Measurements from ENCODE around the gene SCFD2. TPM values are rescaled to one million over a fixed set of nuclear protein-coding genes. Genes with fewer than 3 reads are reported as not detected.

Gene SCFD2
- total RNA-seq, 1 donor from 2014 or later, result 11.9 TPM

- TF ChIP-seq EZH2 (IDR thresholded peaks at IDR 0.05; ENCODE audit: insufficient read depth, low read length), result no peak
- TF ChIP-seq CTCF (IDR thresholded peaks at IDR 0.05; ENCODE audit: insufficient read depth, low read depth, low read length), result no peak
- Histone ChIP-seq H4K20me1 (ENCODE audit: insufficient read depth, low read length) (no peaks in the 10 kb centered on the region), H3K27me3 (ENCODE audit: insufficient read depth, low read length) (no peaks in the 10 kb centered on the region), H3K36me3 (ENCODE audit: insufficient read depth, low read length) (no peaks in the 10 kb centered on the region), H2AFZ (ENCODE audit: low read depth, low read length) (no peak overlapping the region), H3K4me2 (ENCODE audit: low read length) (no peak overlapping the region), H3K27ac (ENCODE audit: low read depth, low read length) (no peak overlapping the region), H3K4me3 (ENCODE audit: insufficient read depth, low read depth, low read length) (no peak overlapping the region), H3K9ac (ENCODE audit: low read length) (no peak overlapping the region), H3K9me3 (ENCODE audit: insufficient read depth, low read depth, low read length) (no peaks in the 10 kb centered on the region), H3K79me2 (ENCODE audit: insufficient read depth, low read length) (no peaks in the 10 kb centered on the region), H3K4me1 (ENCODE audit: insufficient read depth, low read length) (peaks cover 12% of the 10 kb centered on the region)
- Mint-ChIP-seq H3K4me3 (ENCODE audit: unreplicated experiment) (no peak overlapping the region), H3K27ac (ENCODE audit: unreplicated experiment) (no peak overlapping the region), H3K36me3 (ENCODE audit: low read depth, unreplicated experiment) (no peaks in the 10 kb centered on the region), H3K9me3 (ENCODE audit: unreplicated experiment) (peaks cover 3% of the 10 kb centered on the region), H3K27me3 (ENCODE audit: low read depth, unreplicated experiment) (no peaks in the 10 kb centered on the region), H3K4me1 (ENCODE audit: low read depth, unreplicated experiment) (peaks cover 35% of the 10 kb centered on the region)
- no peak for FAIRE-seq
- DNase-seq (ENCODE audit: low read depth), result no peak
Measured at GRCh38 chr4:52823702-52824092, 542.2 kb downstream of the SCFD2 start.

Other genes with a start within 250 kb of the SCFD2 start
- 45.4 and 50.9 TPM in 2 replicates for gene FIP1L1, start 11.6 kb upstream of the SCFD2 start, total RNA-seq
- 2.5 and 4.4 TPM in 2 replicates for gene LNX1, start 225.4 kb upstream of the SCFD2 start, total RNA-seq

Measured in astrocyte (in vitro differentiated cells and primary cell).